Osteoblast (primary cell): ENCODE measurements around the gene FOXB1. TPM values are rescaled to one million over a fixed set of nuclear protein-coding genes. Genes with fewer than 3 reads are reported as not detected.

Experiments
- DNase-seq: peaks from one replicate; pipeline ENCODE4 v3.0.0; 2011; ENCODE audit warnings: low spot score, mixed read lengths; ENCODE audit not compliant: insufficient read length; ENCODE audit errors: missing footprints
- H2AFZ ChIP-seq: 2 replicates; pipeline ENCODE4 v1.6.0; 2011; ENCODE audit warnings: mild to moderate bottlenecking, low read length
- H3K27ac ChIP-seq: 2 replicates; pipeline ENCODE4 v1.5.1; 2011; ENCODE audit warnings: mild to moderate bottlenecking, low read depth, low read length, moderate library complexity
- H3K27me3 ChIP-seq: 2 replicates; pipeline ENCODE4 v1.6.0; 2012; ENCODE audit warnings: mild to moderate bottlenecking, control low read depth, inconsistent platforms, low read length, moderate library complexity; ENCODE audit not compliant: insufficient read depth
- H3K36me3 ChIP-seq: 2 replicates; pipeline ENCODE4 v1.5.1; 2011; ENCODE audit warnings: mild to moderate bottlenecking, low read length, control low read depth, moderate library complexity; ENCODE audit not compliant: insufficient read depth
- H3K4me1 ChIP-seq: 2 replicates; pipeline ENCODE4 v1.5.1; 2011; ENCODE audit warnings: mild to moderate bottlenecking, low read length, control low read depth, moderate library complexity; ENCODE audit not compliant: insufficient read depth
- H3K4me2 ChIP-seq: 2 replicates; pipeline ENCODE4 v1.6.0; 2011; ENCODE audit warnings: mild to moderate bottlenecking, low read length; ENCODE audit not compliant: insufficient read depth
- H3K4me3 ChIP-seq: fragments of 200-600 bp; sonication (generic); 3 replicates; pipeline ENCODE4 v1.5.1; 2012; ENCODE audit warnings: mild to moderate bottlenecking, low read length, inconsistent platforms; ENCODE audit not compliant: insufficient read depth
- H3K79me2 ChIP-seq: 2 replicates; pipeline ENCODE4 v1.6.0; 2012; ENCODE audit warnings: mild to moderate bottlenecking, low read length, control low read depth, inconsistent platforms; ENCODE audit not compliant: insufficient read depth
- H3K9me3 ChIP-seq: 2 replicates; pipeline ENCODE4 v1.5.1; 2011; ENCODE audit warnings: low read depth, low read length, control low read depth
- H4K20me1 ChIP-seq: 2 replicates; pipeline ENCODE4 v1.6.0; 2012; ENCODE audit warnings: mild to moderate bottlenecking, low read length, control low read depth; ENCODE audit not compliant: insufficient read depth
- CTCF ChIP-seq: IDR thresholded peaks from 2 replicates; pipeline ENCODE4 v1.5.1; 2011; ENCODE audit warnings: mild to moderate bottlenecking, low read depth, low read length, moderate library complexity; ENCODE audit errors: extremely low read depth
- total RNA-seq: library from RNA; depleted of rRNA; stranded (reverse); fragments of >200 nt; gene quantifications from 2 replicates; pipeline ENCODE4 v1.2.3, GENCODE V29; 2012

The FOXB1 gene
- total RNA-seq, 1 donor, result not detected

DNA sequence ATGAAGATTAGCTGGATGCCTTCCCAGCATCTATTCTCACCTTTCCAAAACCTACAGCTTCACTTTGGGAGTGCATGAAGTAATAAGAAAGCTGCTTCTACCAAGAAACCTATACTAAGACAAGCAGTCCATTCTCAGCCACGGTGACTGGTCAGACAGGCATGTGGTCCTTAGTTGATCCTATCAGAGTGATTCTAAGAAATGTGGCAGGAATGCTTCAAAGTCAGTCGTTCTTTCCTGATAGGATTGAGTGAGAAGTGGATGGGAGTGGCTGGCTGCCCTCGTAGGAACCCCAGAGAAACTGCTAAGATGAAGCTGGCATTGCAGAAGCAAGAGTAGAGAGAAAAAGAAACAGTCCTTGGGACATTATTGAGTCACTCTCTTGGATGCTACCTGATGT is 16.6 kb downstream of the FOXB1 start:
- H4K20me1 ChIP-seq, result no peaks in the 10 kb centered on the region
- no peak overlapping the region for H3K27ac ChIP-seq
- H3K4me1 ChIP-seq, result no peaks in the 10 kb centered on the region
- no peaks in the 10 kb centered on the region for H3K36me3 ChIP-seq
- H3K79me2 ChIP-seq, result no peaks in the 10 kb centered on the region
- H2AFZ ChIP-seq, result no peak overlapping the region
- DNase-seq, result no peak
- H3K27me3 ChIP-seq, result peaks cover 3% of the 10 kb centered on the region
- H3K4me2 ChIP-seq, result no peak overlapping the region
- no peaks in the 10 kb centered on the region for H3K9me3 ChIP-seq
- no peak for TF ChIP-seq CTCF
- no peak overlapping the region for H3K4me3 ChIP-seq

DNA sequence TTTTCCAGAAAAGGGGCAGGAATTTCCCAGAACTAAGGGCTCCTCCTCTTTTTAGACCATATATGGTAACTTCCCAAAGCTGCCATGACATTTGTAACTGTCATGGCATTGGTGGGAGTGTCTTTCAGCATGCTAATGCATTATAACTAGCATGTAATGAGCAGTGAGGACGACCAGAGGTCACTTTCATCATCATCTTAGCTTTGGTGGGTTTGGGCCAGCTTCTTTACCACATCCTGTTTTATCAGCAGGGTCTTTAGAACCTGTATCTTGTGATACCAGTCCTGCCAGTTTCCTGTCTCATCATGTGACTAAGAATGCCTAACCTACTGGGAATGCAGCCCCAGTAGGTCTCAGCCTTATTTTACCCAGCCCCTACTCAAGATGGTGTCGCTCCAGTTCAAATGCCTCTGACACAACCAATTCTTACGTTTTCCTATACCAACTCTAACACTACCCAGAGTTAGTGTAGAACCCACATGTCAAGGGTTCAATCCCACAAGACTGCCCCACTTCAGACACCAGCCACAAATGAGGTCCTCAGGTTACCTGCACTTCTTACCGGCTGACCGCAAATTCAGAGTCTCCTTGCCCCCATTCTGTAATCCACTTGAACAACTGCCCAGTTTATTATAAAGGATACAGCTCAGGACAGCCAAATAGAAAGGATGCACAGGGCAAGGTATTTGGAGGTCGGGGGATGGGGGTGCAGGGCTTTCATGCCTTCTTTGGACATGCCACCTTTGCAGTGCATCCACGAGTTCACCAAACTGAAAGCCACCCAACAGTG is 17.7 kb downstream of the FOXB1 start:
- no peaks in the 10 kb centered on the region for H4K20me1 ChIP-seq
- H3K27ac ChIP-seq, result no peak overlapping the region
- peaks cover 3% of the 10 kb centered on the region for H3K27me3 ChIP-seq
- H2AFZ ChIP-seq, result no peak overlapping the region
- H3K4me3 ChIP-seq, result no peak overlapping the region
- H3K4me2 ChIP-seq, result no peak overlapping the region
- no peaks in the 10 kb centered on the region for H3K79me2 ChIP-seq
- no peak for DNase-seq
- H3K4me1 ChIP-seq, result no peaks in the 10 kb centered on the region
- no peaks in the 10 kb centered on the region for H3K36me3 ChIP-seq
- H3K9me3 ChIP-seq, result no peaks in the 10 kb centered on the region
- no peak for TF ChIP-seq CTCF

GRCh38 chr15:60022379-60022741 is 18.2 kb downstream of the FOXB1 start:
- no peaks in the 10 kb centered on the region for H4K20me1 ChIP-seq
- DNase-seq, result no peak
- no peaks in the 10 kb centered on the region for H3K4me1 ChIP-seq
- H3K27ac ChIP-seq, result no peak overlapping the region
- no peak overlapping the region for H3K4me3 ChIP-seq
- no peak overlapping the region for H2AFZ ChIP-seq
- H3K36me3 ChIP-seq, result no peaks in the 10 kb centered on the region
- H3K27me3 ChIP-seq, result peaks cover 3% of the 10 kb centered on the region
- no peak overlapping the region for H3K4me2 ChIP-seq
- H3K9me3 ChIP-seq, result no peaks in the 10 kb centered on the region
- H3K79me2 ChIP-seq, result no peaks in the 10 kb centered on the region
- TF ChIP-seq CTCF, result no peak

DNA sequence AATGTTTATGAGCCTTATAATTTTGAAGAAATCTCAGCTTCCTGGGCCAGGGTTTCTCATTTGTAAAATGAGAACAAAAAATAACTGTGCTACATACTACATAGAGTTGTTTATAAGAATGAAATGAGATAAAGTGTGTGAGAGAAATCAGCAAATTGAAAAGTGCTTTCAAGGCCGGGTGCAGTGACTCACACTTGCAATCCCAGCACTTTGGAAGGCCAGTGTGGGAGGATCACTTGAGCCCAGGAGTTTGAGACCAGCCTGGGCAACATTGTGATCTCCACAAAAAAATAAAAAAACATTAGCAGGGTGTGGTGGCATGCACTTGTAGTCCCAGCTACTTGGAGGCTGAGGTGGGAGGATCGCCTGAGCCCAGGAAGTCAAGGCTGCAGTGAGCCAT is 22.4 kb downstream of the FOXB1 start:
- no peaks in the 10 kb centered on the region for H4K20me1 ChIP-seq
- H3K36me3 ChIP-seq, result no peaks in the 10 kb centered on the region
- no peaks in the 10 kb centered on the region for H3K9me3 ChIP-seq
- no peak overlapping the region for H2AFZ ChIP-seq
- H3K4me1 ChIP-seq, result no peaks in the 10 kb centered on the region
- no peaks in the 10 kb centered on the region for H3K79me2 ChIP-seq
- no peak overlapping the region for H3K4me2 ChIP-seq
- H3K27ac ChIP-seq, result no peak overlapping the region
- no peak overlapping the region for H3K4me3 ChIP-seq
- no peak for TF ChIP-seq CTCF
- peaks cover 16% of the 10 kb centered on the region for H3K27me3 ChIP-seq
- DNase-seq, result no peak
